Globus pallidus (tissue), 1 donor: Measurements from ENCODE around the gene FSIP1.

ENCODE experiments used
- DNase-seq: peaks from one replicate; pipeline ENCODE4 v3.0.0-alpha.2; 2015; ENCODE audit warnings: low spot score

The FSIP1 gene

GRCh38 chr15:39645138-39645975, 137.3 kb downstream of the FSIP1 start:
- no peak for DNase-seq

- no peak for DNase-seq
Measured at GRCh38 chr15:39644136-39644535, 138.5 kb downstream of the FSIP1 start.

GRCh38 chr15:39643727-39644126, 138.9 kb downstream of the FSIP1 start:
- no peak for DNase-seq

- DNase-seq = no peak
Measured at GRCh38 chr15:39642011-39642640, 140.5 kb downstream of the FSIP1 start.

GRCh38 chr15:39641191-39641889, 141.3 kb downstream of the FSIP1 start:
- no peak for DNase-seq

GRCh38 chr15:39640665-39641064, 142.0 kb downstream of the FSIP1 start:
- no peak for DNase-seq

- DNase-seq = no peak
Measured at GRCh38 chr15:39639037-39639436, 143.6 kb downstream of the FSIP1 start.

- DNase-seq = no peak
Measured at GRCh38 chr15:39638041-39638440, 144.6 kb downstream of the FSIP1 start.

GRCh38 chr15:39631357-39631756, 151.3 kb downstream of the FSIP1 start:
- no peak for DNase-seq

- DNase-seq = no peak
Measured at GRCh38 chr15:39629906-39630305, 152.7 kb downstream of the FSIP1 start.

- DNase-seq = no peak
Measured at GRCh38 chr15:39629371-39629770, 153.3 kb downstream of the FSIP1 start.

GRCh38 chr15:39628546-39629257, 153.9 kb downstream of the FSIP1 start:
- DNase-seq = no peak

GRCh38 chr15:39628144-39628508, 154.5 kb downstream of the FSIP1 start:
- no peak for DNase-seq

- DNase-seq = no peak
Measured at GRCh38 chr15:39627451-39628143, 155.0 kb downstream of the FSIP1 start.

GRCh38 chr15:39625856-39626255, 156.8 kb downstream of the FSIP1 start:
- no peak for DNase-seq

GRCh38 chr15:39625451-39625850, 157.2 kb downstream of the FSIP1 start:
- peak; percentile 16 for DNase-seq

GRCh38 chr15:39624806-39625205, 157.8 kb downstream of the FSIP1 start:
- DNase-seq = peak; percentile 4

- no peak for DNase-seq
Measured at GRCh38 chr15:39623529-39623931, 159.1 kb downstream of the FSIP1 start.

GRCh38 chr15:39622660-39623516, 159.8 kb downstream of the FSIP1 start:
- no peak for DNase-seq

- no peak for DNase-seq
Measured at GRCh38 chr15:39621976-39622375, 160.7 kb downstream of the FSIP1 start.

GRCh38 chr15:39621210-39621609, 161.4 kb downstream of the FSIP1 start:
- no peak for DNase-seq
